LNCaP clone FGC (cell line): Measurements from ENCODE around the gene GMDS.

Experiments
- DNase-seq: peaks from one replicate; pipeline ENCODE4 v3.0.0-alpha.2; 2011; ENCODE audit warnings: low read depth
- H3K4me3 ChIP-seq: 2 replicates; pipeline ENCODE4 v1.5.1; 2011; ENCODE audit warnings: mild to moderate bottlenecking, low read depth, low read length, control low read depth
- TF ChIP-seq, protein P1 (sequence below): IDR thresholded peaks from 2 replicates; pipeline ENCODE4 v1.5.1; 2012; ENCODE audit warnings: mild to moderate bottlenecking; ENCODE audit not compliant: control insufficient read depth, insufficient read depth; ENCODE audit errors: extremely low read depth

GMDS gene

DNA sequence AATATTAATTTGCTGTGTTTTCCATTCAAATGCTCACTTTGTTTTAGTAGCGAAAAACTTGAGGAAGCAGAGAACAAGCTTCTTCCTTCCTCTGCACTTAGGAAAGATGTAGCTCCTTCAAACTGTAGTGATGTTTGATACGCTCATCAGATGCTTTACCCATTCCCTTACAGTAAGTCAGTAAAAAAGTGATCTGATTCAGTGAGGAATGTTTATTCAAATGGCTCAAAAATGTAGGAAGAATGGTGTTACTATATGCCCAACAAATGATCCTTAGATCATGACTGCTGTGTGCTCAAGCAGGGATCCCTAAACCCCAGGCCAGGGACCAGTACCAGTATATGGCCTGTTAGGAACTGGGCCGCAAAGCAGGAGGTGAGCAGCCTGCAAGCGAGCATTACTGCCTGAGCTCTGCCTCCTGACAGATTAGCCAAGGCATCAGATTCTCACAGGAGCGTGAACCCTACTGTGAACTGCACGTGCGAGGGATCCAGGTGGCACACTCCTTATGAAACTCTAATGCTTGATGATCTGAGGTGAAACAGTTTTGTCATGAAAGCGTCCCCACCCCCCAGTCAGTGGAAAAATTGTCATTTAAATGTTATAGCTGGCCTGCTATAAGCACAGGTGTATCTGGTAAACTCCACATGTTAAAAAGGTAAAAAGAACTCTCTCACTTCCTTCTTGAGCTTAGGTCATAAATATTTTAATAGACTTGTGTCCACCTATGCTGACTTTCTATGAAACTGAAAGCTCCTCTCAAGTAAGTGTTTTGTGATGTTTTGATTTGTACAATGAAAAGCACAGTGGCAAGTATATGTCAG is 448.5 kb downstream of the GMDS start:
- peak; percentile 30 for DNase-seq
- TF ChIP-seq, protein P1, sequence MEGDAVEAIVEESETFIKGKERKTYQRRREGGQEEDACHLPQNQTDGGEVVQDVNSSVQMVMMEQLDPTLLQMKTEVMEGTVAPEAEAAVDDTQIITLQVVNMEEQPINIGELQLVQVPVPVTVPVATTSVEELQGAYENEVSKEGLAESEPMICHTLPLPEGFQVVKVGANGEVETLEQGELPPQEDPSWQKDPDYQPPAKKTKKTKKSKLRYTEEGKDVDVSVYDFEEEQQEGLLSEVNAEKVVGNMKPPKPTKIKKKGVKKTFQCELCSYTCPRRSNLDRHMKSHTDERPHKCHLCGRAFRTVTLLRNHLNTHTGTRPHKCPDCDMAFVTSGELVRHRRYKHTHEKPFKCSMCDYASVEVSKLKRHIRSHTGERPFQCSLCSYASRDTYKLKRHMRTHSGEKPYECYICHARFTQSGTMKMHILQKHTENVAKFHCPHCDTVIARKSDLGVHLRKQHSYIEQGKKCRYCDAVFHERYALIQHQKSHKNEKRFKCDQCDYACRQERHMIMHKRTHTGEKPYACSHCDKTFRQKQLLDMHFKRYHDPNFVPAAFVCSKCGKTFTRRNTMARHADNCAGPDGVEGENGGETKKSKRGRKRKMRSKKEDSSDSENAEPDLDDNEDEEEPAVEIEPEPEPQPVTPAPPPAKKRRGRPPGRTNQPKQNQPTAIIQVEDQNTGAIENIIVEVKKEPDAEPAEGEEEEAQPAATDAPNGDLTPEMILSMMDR, result no peak
- H3K4me3 ChIP-seq, result no peak overlapping the region

DNA sequence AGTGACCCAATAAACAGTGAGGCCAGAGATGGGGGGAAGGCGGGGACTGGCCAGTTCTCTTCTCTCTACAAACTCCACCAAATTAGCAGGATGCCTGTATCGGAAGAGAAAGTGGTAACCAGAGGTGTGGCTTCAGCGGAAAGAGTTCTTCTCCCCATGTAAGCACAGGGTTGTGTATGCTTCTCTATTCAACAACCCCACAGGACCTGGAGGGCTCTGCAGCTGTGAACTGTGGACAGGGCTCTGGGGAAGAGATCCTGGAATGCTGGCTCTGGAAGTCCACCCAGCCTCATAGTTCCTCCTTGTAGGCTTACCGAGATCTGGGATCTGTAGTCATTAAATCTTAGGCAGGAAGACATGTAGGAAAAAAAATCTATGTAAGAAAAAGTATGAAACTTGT is 449.5 kb downstream of the GMDS start:
- TF ChIP-seq, protein P1, result no peak
- no peak for DNase-seq
- H3K4me3 ChIP-seq, result no peak overlapping the region

DNA sequence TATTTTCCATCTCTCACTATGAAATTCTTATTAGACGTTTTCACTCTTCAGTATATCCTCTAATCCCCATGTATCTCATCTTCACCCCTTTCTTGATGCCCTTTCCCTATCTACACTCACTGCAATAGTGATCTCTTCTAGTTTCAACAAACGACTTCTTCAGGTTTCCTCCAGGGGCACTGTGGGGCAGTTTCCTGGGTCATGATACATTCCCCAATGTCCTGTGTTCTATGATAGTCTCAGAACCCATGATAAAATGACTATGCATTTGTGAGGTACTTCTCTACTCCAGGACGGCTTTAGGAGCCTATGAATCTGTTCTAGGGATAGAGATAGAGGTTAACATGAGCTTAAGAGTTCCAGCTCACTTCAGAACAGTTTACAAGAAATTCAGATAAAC is 452.4 kb downstream of the GMDS start:
- no peak for DNase-seq
- TF ChIP-seq, protein P1, result peak; percentile 41
- H3K4me3 ChIP-seq, result no peak overlapping the region

DNA sequence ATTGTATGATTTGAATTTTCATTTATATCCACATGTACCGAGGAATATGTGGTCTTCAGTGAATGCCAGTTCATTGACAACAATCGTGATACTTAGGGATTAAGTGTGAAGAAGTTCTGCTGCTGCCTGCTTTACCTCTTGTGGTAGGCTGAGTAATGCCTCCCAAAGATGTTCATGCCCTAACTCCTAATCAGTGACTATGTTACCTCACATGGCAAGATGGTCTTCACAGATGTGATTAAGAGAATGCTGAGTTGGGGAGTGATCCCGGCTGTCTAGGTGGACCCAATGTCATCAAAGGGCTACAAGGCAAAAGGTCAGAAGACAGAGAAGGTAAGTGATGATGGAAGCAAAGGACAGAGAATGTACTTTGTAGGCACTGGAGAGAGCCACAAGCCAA is 454.7 kb downstream of the GMDS start:
- TF ChIP-seq, protein P1, result no peak
- no peak overlapping the region for H3K4me3 ChIP-seq
- no peak for DNase-seq

DNA sequence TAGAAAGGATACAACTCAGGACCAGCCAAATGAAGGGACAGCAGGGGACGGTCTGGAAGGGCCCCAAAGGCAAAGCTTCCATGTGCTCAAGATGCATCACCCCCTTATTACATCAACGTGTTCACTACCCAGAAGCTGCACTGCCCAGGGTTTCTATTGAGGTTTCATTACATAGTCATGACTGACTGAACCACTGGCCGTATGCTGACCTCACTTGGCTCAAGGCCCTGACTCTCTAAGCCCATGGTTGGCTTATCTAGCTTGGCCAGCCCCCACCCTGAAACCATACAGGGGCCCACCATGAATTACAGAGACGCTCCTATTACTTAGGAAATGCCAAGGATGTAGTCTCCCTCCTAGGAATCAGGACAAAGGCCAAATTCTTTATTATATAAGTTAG is 456.3 kb downstream of the GMDS start:
- TF ChIP-seq, protein P1, result no peak

DNA sequence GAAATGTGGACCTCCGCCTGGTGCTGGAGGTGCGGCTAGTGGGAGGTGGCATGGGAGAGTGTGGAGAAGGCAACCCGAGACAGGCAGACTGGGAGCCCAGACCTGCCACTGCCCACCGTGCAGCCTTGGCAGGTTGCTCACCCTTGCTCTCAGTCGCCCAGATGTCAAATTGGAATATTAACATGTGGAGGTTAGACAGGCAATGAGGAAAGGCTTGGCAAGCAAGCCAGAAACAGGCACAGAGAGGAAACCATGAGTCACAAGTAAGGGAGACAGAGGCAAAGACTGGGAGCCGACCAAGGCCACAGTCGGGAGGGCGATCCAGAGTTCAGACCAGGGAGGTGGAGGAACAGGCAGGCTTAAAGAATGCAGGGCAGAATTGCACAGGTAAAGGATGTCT is 457.5 kb downstream of the GMDS start:
- no peak overlapping the region for H3K4me3 ChIP-seq
- TF ChIP-seq, protein P1, result no peak
- no peak for DNase-seq

More for the DNA sequence above, 456.3 kb downstream of the GMDS start:
- no peak overlapping the region for H3K4me3 ChIP-seq
- DNase-seq, result no peak
